Tibial nerve (tissue), 4 donors: ENCODE measurements around the gene TMEM266.

Experiments used
- EP300 ChIP-seq, 2 donors: sonication (generic); formaldehyde crosslinking; IDR thresholded peaks; one replicate each; pipeline ENCODE4 v1.6.1; 2017; ENCODE audit warnings: antibody characterized with exemption in 2 of 2, mild to moderate bottlenecking in 1 of 2
- POLR2A ChIP-seq, 2 donors: fragments of 450-650 bp; IDR thresholded peaks; one replicate each; pipeline ENCODE4 v1.6.1; 2017; ENCODE audit warnings: antibody characterized with exemption in 2 of 2, mild to moderate bottlenecking in 2 of 2, moderate library complexity in 2 of 2
- TF ChIP-seq, protein P1 (sequence below), 5 experiments: fragments of 200-600 bp in 3 of 5; fragments of 450-650 bp in 2 of 5; sonication (generic) in 3 of 5; IDR thresholded peaks; one replicate each; pipeline ENCODE4 v1.5.1; 2016 to 2019; ENCODE audit warnings: antibody characterized with exemption in 5 of 5, mild to moderate bottlenecking in 3 of 5, moderate library complexity in 2 of 5

DNA sequence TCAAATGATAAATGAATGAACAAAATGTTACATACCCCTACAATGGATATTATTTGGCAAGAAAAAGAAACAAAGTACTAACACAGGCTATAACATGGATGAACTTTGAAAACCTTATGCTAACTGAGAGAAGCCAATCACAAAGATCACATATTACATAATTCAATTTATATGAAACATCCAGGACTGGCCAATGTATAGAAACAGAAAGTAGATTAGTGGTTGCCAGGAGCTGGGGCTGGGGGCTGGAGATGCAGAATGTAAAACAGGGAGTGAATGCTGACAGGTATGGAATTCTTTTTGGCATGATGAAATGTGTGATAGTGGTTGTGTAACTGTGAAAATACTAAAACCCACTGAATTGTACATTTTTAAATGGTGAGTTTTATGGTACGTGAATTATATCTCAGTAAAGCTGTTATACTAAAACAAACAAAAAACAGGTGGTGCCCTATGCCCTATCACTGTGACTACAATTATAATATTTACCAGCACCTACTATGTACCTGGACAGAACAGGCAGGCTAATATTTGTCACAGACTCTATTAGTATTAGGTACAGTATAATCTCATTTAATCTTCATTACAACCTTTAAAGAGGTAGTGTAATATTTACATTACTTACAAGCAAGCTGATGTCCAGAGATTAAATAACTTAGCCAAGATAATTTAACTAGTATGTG, 161.4 kb downstream of the TMEM266 start:
- TF ChIP-seq, protein P1, sequence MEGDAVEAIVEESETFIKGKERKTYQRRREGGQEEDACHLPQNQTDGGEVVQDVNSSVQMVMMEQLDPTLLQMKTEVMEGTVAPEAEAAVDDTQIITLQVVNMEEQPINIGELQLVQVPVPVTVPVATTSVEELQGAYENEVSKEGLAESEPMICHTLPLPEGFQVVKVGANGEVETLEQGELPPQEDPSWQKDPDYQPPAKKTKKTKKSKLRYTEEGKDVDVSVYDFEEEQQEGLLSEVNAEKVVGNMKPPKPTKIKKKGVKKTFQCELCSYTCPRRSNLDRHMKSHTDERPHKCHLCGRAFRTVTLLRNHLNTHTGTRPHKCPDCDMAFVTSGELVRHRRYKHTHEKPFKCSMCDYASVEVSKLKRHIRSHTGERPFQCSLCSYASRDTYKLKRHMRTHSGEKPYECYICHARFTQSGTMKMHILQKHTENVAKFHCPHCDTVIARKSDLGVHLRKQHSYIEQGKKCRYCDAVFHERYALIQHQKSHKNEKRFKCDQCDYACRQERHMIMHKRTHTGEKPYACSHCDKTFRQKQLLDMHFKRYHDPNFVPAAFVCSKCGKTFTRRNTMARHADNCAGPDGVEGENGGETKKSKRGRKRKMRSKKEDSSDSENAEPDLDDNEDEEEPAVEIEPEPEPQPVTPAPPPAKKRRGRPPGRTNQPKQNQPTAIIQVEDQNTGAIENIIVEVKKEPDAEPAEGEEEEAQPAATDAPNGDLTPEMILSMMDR (IDR thresholded peaks at IDR 0.05): no peak
- no peak for TF ChIP-seq POLR2A (IDR thresholded peaks at IDR 0.05)
- no peak for TF ChIP-seq EP300 (IDR thresholded peaks at IDR 0.05)
